Stimulated activated naive CD8-positive, alpha-beta T cell treated with anti-CD3 and anti-CD28 coated beads, Interleukin-15, Interleukin-2, amounts not matched to agents 100 ng/mL and 50 ng/mL, for 24 hours (primary cell): Measurements from ENCODE around the gene ZNF100.
"Not testable (repeated sequence)": the region's sequence is repeated elsewhere in the genome, so short reads cannot be mapped to it uniquely, and the experiment has no call there.

Experiments used
- H3K27ac Mint-ChIP-seq: one replicate; pipeline ENCODE4 v1.8.0; 2021; ENCODE audit warnings: mild to moderate bottlenecking, mixed read lengths
- H3K27me3 Mint-ChIP-seq: one replicate; pipeline ENCODE4 v1.8.0; 2021; ENCODE audit warnings: mixed read lengths
- H3K36me3 Mint-ChIP-seq: one replicate; pipeline ENCODE4 v1.8.0; 2021; ENCODE audit warnings: low read depth, mixed read lengths
- H3K4me1 Mint-ChIP-seq: one replicate; pipeline ENCODE4 v1.8.0; 2021; ENCODE audit warnings: low read depth, mixed read lengths
- H3K4me3 Mint-ChIP-seq: one replicate; pipeline ENCODE4 v1.8.0; 2021; ENCODE audit warnings: mild to moderate bottlenecking, mixed read lengths
- H3K9me3 Mint-ChIP-seq: one replicate; pipeline ENCODE4 v1.8.0; 2021; ENCODE audit warnings: mixed read lengths

The ZNF100 gene

GRCh38 chr19:21740559-21740958, 26.8 kb downstream of the ZNF100 start:
- H3K4me1 Mint-ChIP-seq: no peaks in the 10 kb centered on the region
- H3K9me3 Mint-ChIP-seq: peaks cover 29% of the 10 kb centered on the region
- H3K27me3 Mint-ChIP-seq: no peaks in the 10 kb centered on the region
- peaks cover 86% of the 10 kb centered on the region for H3K36me3 Mint-ChIP-seq
- H3K4me3 Mint-ChIP-seq: no peak overlapping the region
- H3K27ac Mint-ChIP-seq: no peak overlapping the region

- H3K4me1 Mint-ChIP-seq, H3K4me3 Mint-ChIP-seq, H3K27me3 Mint-ChIP-seq, H3K27ac Mint-ChIP-seq: not testable (repeated sequence)
- Mint-ChIP-seq H3K9me3 (peaks cover 29% of the 10 kb centered on the region), H3K36me3 (peaks cover 77% of the 10 kb centered on the region)
These were observed 40.2 kb downstream of the ZNF100 start for GRCh38 chr19:21726942-21727747.

GRCh38 chr19:21713761-21714160, 53.6 kb downstream of the ZNF100 start:
- H3K36me3 Mint-ChIP-seq: peaks cover 4% of the 10 kb centered on the region

GRCh38 chr19:21709464-21709863, 57.9 kb downstream of the ZNF100 start:
- H3K4me1 Mint-ChIP-seq: no peaks in the 10 kb centered on the region
- H3K4me3 Mint-ChIP-seq: no peak overlapping the region
- peaks cover 17% of the 10 kb centered on the region for H3K9me3 Mint-ChIP-seq

More at GRCh38 chr19:21713761-21714160, 53.6 kb downstream of the ZNF100 start:
- Mint-ChIP-seq H3K27ac (no peak overlapping the region), H3K4me3 (no peak overlapping the region), H3K4me1 (no peaks in the 10 kb centered on the region), H3K9me3 (peaks cover 18% of the 10 kb centered on the region), H3K27me3 (no peaks in the 10 kb centered on the region)

GRCh38 chr19:21707878-21708277, 59.5 kb downstream of the ZNF100 start:
- H3K9me3 Mint-ChIP-seq, H3K4me1 Mint-ChIP-seq: not testable (repeated sequence)

More at GRCh38 chr19:21709464-21709863, 57.9 kb downstream of the ZNF100 start:
- H3K36me3 Mint-ChIP-seq: no peaks in the 10 kb centered on the region
- H3K27me3 Mint-ChIP-seq: no peaks in the 10 kb centered on the region
- H3K27ac Mint-ChIP-seq: no peak overlapping the region

GRCh38 chr19:21707065-21707464, 60.3 kb downstream of the ZNF100 start:
- H3K27ac Mint-ChIP-seq: no peak overlapping the region

More at GRCh38 chr19:21707878-21708277, 59.5 kb downstream of the ZNF100 start:
- not testable (repeated sequence) for H3K27ac Mint-ChIP-seq, H3K27me3 Mint-ChIP-seq, H3K4me3 Mint-ChIP-seq, H3K36me3 Mint-ChIP-seq

GRCh38 chr19:21705393-21705792, 62.0 kb downstream of the ZNF100 start:
- Mint-ChIP-seq H3K36me3 (no peaks in the 10 kb centered on the region), H3K9me3 (peaks cover 8% of the 10 kb centered on the region), H3K4me3 (no peak overlapping the region), H3K4me1 (no peaks in the 10 kb centered on the region), H3K27ac (no peak overlapping the region), H3K27me3 (no peaks in the 10 kb centered on the region)

More at GRCh38 chr19:21707065-21707464, 60.3 kb downstream of the ZNF100 start:
- no peaks in the 10 kb centered on the region for H3K27me3 Mint-ChIP-seq
- peaks cover 8% of the 10 kb centered on the region for H3K9me3 Mint-ChIP-seq
- H3K4me1 Mint-ChIP-seq: no peaks in the 10 kb centered on the region
- H3K4me3 Mint-ChIP-seq: no peak overlapping the region
- H3K36me3 Mint-ChIP-seq: no peaks in the 10 kb centered on the region

- Mint-ChIP-seq H3K4me3 (no peak overlapping the region), H3K27ac (no peak overlapping the region), H3K9me3 (peaks cover 4% of the 10 kb centered on the region), H3K27me3 (no peaks in the 10 kb centered on the region), H3K36me3 (no peaks in the 10 kb centered on the region), H3K4me1 (no peaks in the 10 kb centered on the region)
These were observed 63.1 kb downstream of the ZNF100 start for GRCh38 chr19:21704320-21704719.

- H3K4me1 Mint-ChIP-seq: no peaks in the 10 kb centered on the region
- no peak overlapping the region for H3K4me3 Mint-ChIP-seq
- no peaks in the 10 kb centered on the region for H3K9me3 Mint-ChIP-seq
- no peaks in the 10 kb centered on the region for H3K36me3 Mint-ChIP-seq
- H3K27ac Mint-ChIP-seq: no peak overlapping the region
- no peaks in the 10 kb centered on the region for H3K27me3 Mint-ChIP-seq
These were observed 68.2 kb downstream of the ZNF100 start for GRCh38 chr19:21699197-21699596.

- H3K4me3 Mint-ChIP-seq: no peak overlapping the region
- H3K27me3 Mint-ChIP-seq: no peaks in the 10 kb centered on the region
- no peaks in the 10 kb centered on the region for H3K9me3 Mint-ChIP-seq
- no peaks in the 10 kb centered on the region for H3K36me3 Mint-ChIP-seq
- H3K4me1 Mint-ChIP-seq: no peaks in the 10 kb centered on the region
- H3K27ac Mint-ChIP-seq: no peak overlapping the region
These were observed 69.2 kb downstream of the ZNF100 start for GRCh38 chr19:21698215-21698614.

- Mint-ChIP-seq H3K27ac (no peak overlapping the region), H3K4me3 (no peak overlapping the region), H3K27me3 (no peaks in the 10 kb centered on the region), H3K9me3 (no peaks in the 10 kb centered on the region), H3K4me1 (no peaks in the 10 kb centered on the region), H3K36me3 (no peaks in the 10 kb centered on the region)
These were observed 69.7 kb downstream of the ZNF100 start for GRCh38 chr19:21697698-21698097.

GRCh38 chr19:21694171-21694906, 73.0 kb downstream of the ZNF100 start:
- Mint-ChIP-seq H3K27ac (no peak overlapping the region), H3K4me3 (no peak overlapping the region), H3K4me1 (no peaks in the 10 kb centered on the region), H3K9me3 (no peaks in the 10 kb centered on the region), H3K36me3 (no peaks in the 10 kb centered on the region), H3K27me3 (no peaks in the 10 kb centered on the region)

GRCh38 chr19:21693399-21693798, 74.0 kb downstream of the ZNF100 start:
- Mint-ChIP-seq H3K9me3 (no peaks in the 10 kb centered on the region), H3K27ac (no peak overlapping the region), H3K4me3 (no peak overlapping the region), H3K36me3 (no peaks in the 10 kb centered on the region), H3K27me3 (no peaks in the 10 kb centered on the region), H3K4me1 (no peaks in the 10 kb centered on the region)

GRCh38 chr19:21691661-21692060, 75.7 kb downstream of the ZNF100 start:
- Mint-ChIP-seq H3K4me3 (no peak overlapping the region), H3K9me3 (no peaks in the 10 kb centered on the region), H3K27ac (no peak overlapping the region), H3K36me3 (no peaks in the 10 kb centered on the region), H3K27me3 (no peaks in the 10 kb centered on the region), H3K4me1 (no peaks in the 10 kb centered on the region)

- H3K27me3 Mint-ChIP-seq: no peaks in the 10 kb centered on the region
- H3K36me3 Mint-ChIP-seq: no peaks in the 10 kb centered on the region
- no peaks in the 10 kb centered on the region for H3K4me1 Mint-ChIP-seq
- no peaks in the 10 kb centered on the region for H3K9me3 Mint-ChIP-seq
- H3K27ac Mint-ChIP-seq: no peak overlapping the region
- H3K4me3 Mint-ChIP-seq: no peak overlapping the region
These were observed 78.9 kb downstream of the ZNF100 start for GRCh38 chr19:21688464-21688863.
